Left lung (tissue), 10 donors: ENCODE measurements around the gene VENTX. TPM values are rescaled to one million over a fixed set of nuclear protein-coding genes. Genes with fewer than 3 reads are reported as not detected.

Experiments used
- ATAC-seq: fragments of 200-7000 bp; cut with Tn5 transposase; one replicate; pipeline ENCODE4 v1.9.1; 2020; ENCODE audit warnings: moderate library complexity
- DNase-seq, 4 donors: peaks; one replicate each; pipeline ENCODE4 v3.0.0-alpha.2; 2013 to 2020
- H3K27ac ChIP-seq, 2 donors: fragments of 200-600 bp; sonication (generic) in 1 of 2; one replicate each; pipeline versions ENCODE4 v1.5.0 to v1.8.0; 2020 to 2021
- H3K27me3 ChIP-seq, 2 donors: fragments of 200-600 bp; sonication (generic) in 1 of 2; one replicate each; pipeline versions ENCODE4 v1.5.0 to v1.8.0; 2020 to 2021
- H3K36me3 ChIP-seq, 2 donors: fragments of 200-600 bp; sonication (generic) in 1 of 2; one replicate each; pipeline versions ENCODE4 v1.5.0 to v1.8.0; 2020 to 2021
- H3K4me1 ChIP-seq, 2 donors: fragments of 200-600 bp; one replicate each; pipeline ENCODE4 v1.8.0; 2021
- H3K4me3 ChIP-seq, 2 donors: fragments of 200-600 bp; sonication (generic) in 1 of 2; one replicate each; pipeline versions ENCODE4 v1.5.0 to v1.8.0; 2020 to 2021; ENCODE audit warnings: mild to moderate bottlenecking in 1 of 2
- H3K9me3 ChIP-seq, 2 donors: fragments of 200-600 bp; sonication (generic) in 1 of 2; one replicate each; pipeline versions ENCODE4 v1.5.0 to v1.8.0; 2020 to 2021
- CTCF ChIP-seq, 2 donors: fragments of 200-600 bp; sonication (generic) in 1 of 2; IDR thresholded peaks; one replicate each; pipeline versions ENCODE4 v1.5.0 to v1.8.0; 2021; ENCODE audit warnings: antibody characterized with exemption in 2 of 2
- intact Hi-C, 2 donors: fragments of 100-400 bp; cut with DNase I; formaldehyde crosslinking; loops; one replicate each; pipeline versions ENCODE4 v1.11.2 to v1.14.2; 2022
- polyA plus RNA-seq, 6 donors: library from polyadenylated mRNA; unstranded; fragments of 120-200 nt; gene quantifications; one replicate each; pipeline ENCODE4 v1.2.1, GENCODE V29; 2013; ENCODE audit not compliant: insufficient read length in 6 of 6
- total RNA-seq, 2 donors: library from RNA; stranded (reverse); fragmentation: NEBNext Ultra II Directional; extraction: Animal tissue kit (Norgen Biotek cat#: 25700); gene quantifications; one replicate each; pipeline ENCODE4 v1.2.1, GENCODE V29; 2021
- donor health status: DM: no; HTN: yes; CAD: no.
- donor health status: DM: no; HTN: no; CAD: no.

The VENTX gene
- total and polyA plus RNA-seq, 8 donors: 0.14 to 4.1 (median 0.25) TPM

DNA sequence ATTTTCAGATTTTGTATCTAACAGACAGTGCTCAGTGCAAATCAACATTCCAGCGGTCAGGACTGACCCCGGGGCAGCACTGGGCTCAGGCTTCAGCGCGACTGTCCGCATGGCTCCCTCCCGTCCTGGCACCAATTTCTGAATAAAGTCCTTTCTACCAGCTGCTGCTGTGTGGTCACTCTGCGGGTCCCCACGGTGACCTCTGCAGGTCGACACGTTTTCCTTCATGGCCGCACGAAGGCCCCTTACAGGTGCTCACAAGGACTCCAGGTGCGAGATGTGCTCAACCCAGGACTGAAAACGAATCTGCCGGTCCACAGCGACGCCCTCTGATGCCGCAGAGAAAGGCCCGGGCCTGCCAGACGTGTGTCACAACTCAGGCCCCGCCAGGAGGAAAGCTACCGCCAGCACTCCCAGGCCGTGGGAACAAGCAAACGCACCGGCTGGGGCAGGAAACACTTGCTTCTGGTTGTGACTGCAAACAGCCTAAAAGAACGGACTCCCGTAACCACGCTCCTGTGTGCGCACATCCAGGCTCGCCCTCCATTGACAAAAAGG is 11.3 kb upstream of the VENTX start:
- Histone ChIP-seq H3K27me3 (peaks cover 33 to 71% of the 10 kb centered on the region in 2 donors), H3K36me3 (no peaks in the 10 kb centered on the region), H3K9me3 (no peaks in the 10 kb centered on the region), H3K4me3 (no peak overlapping the region), H3K4me1 (peaks cover 0 to 14% of the 10 kb centered on the region in 2 donors), H3K27ac (no peak overlapping the region)
- ATAC-seq: no peak
- intact Hi-C loops: no loop called here
- DNase-seq: no peak
- no peak for TF ChIP-seq CTCF (IDR thresholded peaks at IDR 0.05)

DNA sequence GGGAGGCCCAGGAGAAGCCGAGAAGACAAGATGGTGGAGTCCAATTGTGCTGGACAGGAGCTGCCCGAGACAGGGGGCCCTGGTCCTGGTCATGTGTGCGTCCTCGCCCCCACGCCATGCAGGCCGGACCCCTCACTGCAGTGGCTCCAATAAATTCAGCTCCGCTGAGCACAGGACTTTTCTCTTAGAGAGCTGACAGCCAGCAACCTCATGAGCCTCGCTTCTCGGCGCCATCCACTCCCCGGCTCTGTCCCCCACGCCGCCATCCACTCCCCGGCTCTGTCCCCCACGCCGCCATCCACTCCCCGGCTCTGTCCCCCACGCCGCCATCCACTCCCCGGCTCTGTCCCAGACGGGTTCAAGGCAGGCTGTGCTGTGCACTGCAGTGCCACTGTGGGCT is 10.4 kb upstream of the VENTX start:
- Histone ChIP-seq H3K27ac (no peak overlapping the region), H3K9me3 (no peaks in the 10 kb centered on the region), H3K27me3 (peaks cover 41 to 80% of the 10 kb centered on the region in 2 donors), H3K4me3 (no peak overlapping the region), H3K4me1 (peaks cover 0 to 14% of the 10 kb centered on the region in 2 donors), H3K36me3 (no peaks in the 10 kb centered on the region)
- ATAC-seq: no peak
- no peak for TF ChIP-seq CTCF (IDR thresholded peaks at IDR 0.05)
- no peak for DNase-seq
- intact Hi-C loops: no loop called here

GRCh38 chr10:133229265-133230043 is 8.2 kb upstream of the VENTX start:
- Histone ChIP-seq H3K4me1 (peaks cover 0 to 14% of the 10 kb centered on the region in 2 donors), H3K4me3 (no peak overlapping the region), H3K9me3 (no peaks in the 10 kb centered on the region), H3K27ac (no peak overlapping the region), H3K36me3 (no peaks in the 10 kb centered on the region), H3K27me3 (peaks cover 51 to 100% of the 10 kb centered on the region in 2 donors)
- TF ChIP-seq CTCF (IDR thresholded peaks at IDR 0.05): no peak
- intact Hi-C loops: no loop called here
- DNase-seq: no peak
- ATAC-seq: no peak

DNA sequence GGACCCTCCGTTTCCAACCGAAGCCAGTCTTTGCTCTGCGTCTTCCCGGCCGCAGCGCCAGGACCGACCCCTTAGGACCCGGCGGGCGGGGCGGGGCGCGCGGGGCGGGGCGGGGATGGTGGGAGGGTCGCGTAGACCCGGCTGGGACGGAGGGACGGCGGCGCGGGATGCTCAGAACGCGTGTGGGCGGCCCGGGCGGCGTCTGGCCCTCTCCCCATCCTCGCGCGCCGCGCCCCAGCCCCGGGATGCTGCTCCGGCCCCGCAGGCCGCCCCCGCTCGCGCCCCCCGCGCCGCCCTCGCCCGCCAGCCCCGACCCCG is 7.7 kb upstream of the VENTX start, which contains the start of gene UTF1:
UTF1 (plus strand) TSS at position 174 of the 318 bp plus-strand sequence; CDS start at position 246, 72 bp downstream.
- peak within 1 kb of the TSS in 1 of 2 donors; percentile 11 for H3K4me3 ChIP-seq
- no peaks in the 10 kb centered on the region for H3K36me3 ChIP-seq
- no peaks in the 10 kb centered on the region for H3K9me3 ChIP-seq
- DNase-seq (no peak), ATAC-seq (no peak)
- peaks cover 0 to 16% of the 10 kb centered on the region in 2 donors for H3K4me1 ChIP-seq
- no peak for TF ChIP-seq CTCF (IDR thresholded peaks at IDR 0.05)
- intact Hi-C loops: no loop called here
- peaks cover 51 to 100% of the 10 kb centered on the region in 2 donors for H3K27me3 ChIP-seq
- no peak within 1 kb of the TSS for H3K27ac ChIP-seq

- H3K27ac ChIP-seq: no peak overlapping the region
- no peaks in the 10 kb centered on the region for H3K36me3 ChIP-seq
- H3K9me3 ChIP-seq: no peaks in the 10 kb centered on the region
- no peak for TF ChIP-seq CTCF (IDR thresholded peaks at IDR 0.05)
- peak overlapping the region in 1 of 2 donors; percentile 11 for H3K4me3 ChIP-seq
- H3K4me1 ChIP-seq: peaks cover 0 to 22% of the 10 kb centered on the region in 2 donors
- peaks cover 57 to 100% of the 10 kb centered on the region in 2 donors for H3K27me3 ChIP-seq
- intact Hi-C loops: no loop called here
- ATAC-seq (peak; percentile 40), DNase-seq (peak in 1 of 4 donors; percentile 40)
Observed at GRCh38 chr10:133230387-133231195, 7.1 kb upstream of the VENTX start.
